ENCODE results near the gene ARFIP1. TPM values are rescaled to one million over a fixed set of nuclear protein-coding genes. Genes with fewer than 3 reads are reported as not detected.

The ARFIP1 gene
- 25.0 and 35.9 TPM in 2 replicates for total RNA-seq

GRCh38 chr4:152779513-152780266, at the start of gene ARFIP1, which contains the start of gene TIGD4:
Gene ARFIP1 (plus strand): TSS chr4:152779954. CDS start chr4:152829634, 49,680 bp downstream.
Gene TIGD4 (minus strand): TSS chr4:152779730. CDS start chr4:152771004, 8,726 bp downstream.

GRCh38 chr4:152935631-152936445, 156.1 kb downstream of the ARFIP1 start, which contains the start of gene FHDC1:
Gene FHDC1 (plus strand): TSS chr4:152936323. CDS start chr4:152943058, 6,735 bp downstream.

Other genes with a start within 250 kb of the ARFIP1 start
- 50.3 and 66.4 TPM in 2 replicates for gene FBXW7, start 243.9 kb upstream of the ARFIP1 start, total RNA-seq
- gene TMEM154, start 100.0 kb upstream of the ARFIP1 start, total RNA-seq = 0.33 and 0.95 TPM in 2 replicates
- under 0.01 and 0.09 TPM in 2 replicates for gene TIGD4, start 224 bp upstream of the ARFIP1 start, total RNA-seq
- 0.33 and 0.43 TPM in 2 replicates for gene FHDC1, start 156.4 kb downstream of the ARFIP1 start, total RNA-seq